ENCODE data around the gene AGO3. TPM values are rescaled to one million over a fixed set of nuclear protein-coding genes. Genes with fewer than 3 reads are reported as not detected.

Gene AGO3
- total RNA-seq, 1 experiment from 2014 or later, result 26.9 TPM

- Histone ChIP-seq H3K9me2 (ENCODE audit: insufficient read depth) (no peaks in the 10 kb centered on the region), H3K27me3 (ENCODE audit: insufficient read depth, low read length) (no peaks in the 10 kb centered on the region), H2AFZ (ENCODE audit: low read depth, low read length, poor library complexity, severe bottlenecking) (no peak overlapping the region), H4K20me1 (ENCODE audit: insufficient read depth) (no peaks in the 10 kb centered on the region), H3K36me3 (ENCODE audit: control insufficient read depth in 1 of 2, insufficient read depth in 2 of 2, low read length in 2 of 2) (peaks cover 0 to 3% of the 10 kb centered on the region in 2 experiments), H3K9ac (ENCODE audit: low read length) (no peak overlapping the region), H3K4me3 (replicated peaks in 1 of 2; ENCODE audit: low read depth in 1 of 2, low read length in 2 of 2) (no peak overlapping the region), H3K4me1 (ENCODE audit: control insufficient read depth in 1 of 2, insufficient read depth in 2 of 2, low read length in 2 of 2) (no peaks in the 10 kb centered on the region), H3K79me2 (ENCODE audit: insufficient read depth, low read length) (no peaks in the 10 kb centered on the region), H3K9me3 (ENCODE audit: control insufficient read depth in 1 of 2, insufficient read depth in 1 of 2, low read depth in 1 of 2, low read length in 2 of 2) (no peaks in the 10 kb centered on the region), H3K27ac (ENCODE audit: low read depth, low read length) (no peak overlapping the region), H3K4me2 (ENCODE audit: low read length) (no peak overlapping the region)
- no peak for TF ChIP-seq ELF1 (IDR thresholded peaks at IDR 0.05; ENCODE audit: borderline replicate concordance, low read depth)
- no peak for TF ChIP-seq ZFX (IDR thresholded peaks at IDR 0.05)
- no peak for TF ChIP-seq TCF7L2 (IDR thresholded peaks at IDR 0.05; ENCODE audit: borderline replicate concordance, extremely low read depth, insufficient read depth, insufficient read length)
- TF ChIP-seq JUND (IDR thresholded peaks at IDR 0.05), result no peak
- no peak for TF ChIP-seq SP1 (IDR thresholded peaks at IDR 0.05; ENCODE audit: low read depth)
- no peak for TF ChIP-seq ZBTB33 (IDR thresholded peaks at IDR 0.05; ENCODE audit: extremely low read depth, insufficient replicate concordance, low read length)
- TF ChIP-seq EZH2 (IDR thresholded peaks at IDR 0.05), result no peak
- TF ChIP-seq SRF (IDR thresholded peaks at IDR 0.05; ENCODE audit: low read depth), result no peak
- TF ChIP-seq FOSL1 (IDR thresholded peaks at IDR 0.05; ENCODE audit: low read depth), result no peak
- no peak for TF ChIP-seq EZH2phosphoT487 (IDR thresholded peaks at IDR 0.05; ENCODE audit: borderline replicate concordance)
- POLR2A ChIA-PET, result no interaction called here
- ATAC-seq (no peak), DNase-seq (ENCODE audit: low read depth, low spot score) (no peak)
- BruUV-seq (replicated peaks), result no TSS peak
- RAD21 ChIA-PET (ENCODE audit: low non-redundant PET in 1 of 2, low total read pairs in 2 of 2, uncharacterized antibody in 2 of 2, unreplicated experiment in 2 of 2), result interaction anchor here in 1 of 2 experiments (0.7 kb wide), 1 partner anchor 368 kb away, joined by 4 read pairs; no protein-coding TSS in a partner anchor
- CTCF ChIA-PET, result no interaction called here
- intact Hi-C loops (cut with micrococcal nuclease), result no loop called here
Measured at GRCh38 chr1:36053978-36054377, 123.1 kb downstream of the AGO3 start.

Data from HCT116 (cell line).